ENCODE results near the gene ZFYVE27.

DNA sequence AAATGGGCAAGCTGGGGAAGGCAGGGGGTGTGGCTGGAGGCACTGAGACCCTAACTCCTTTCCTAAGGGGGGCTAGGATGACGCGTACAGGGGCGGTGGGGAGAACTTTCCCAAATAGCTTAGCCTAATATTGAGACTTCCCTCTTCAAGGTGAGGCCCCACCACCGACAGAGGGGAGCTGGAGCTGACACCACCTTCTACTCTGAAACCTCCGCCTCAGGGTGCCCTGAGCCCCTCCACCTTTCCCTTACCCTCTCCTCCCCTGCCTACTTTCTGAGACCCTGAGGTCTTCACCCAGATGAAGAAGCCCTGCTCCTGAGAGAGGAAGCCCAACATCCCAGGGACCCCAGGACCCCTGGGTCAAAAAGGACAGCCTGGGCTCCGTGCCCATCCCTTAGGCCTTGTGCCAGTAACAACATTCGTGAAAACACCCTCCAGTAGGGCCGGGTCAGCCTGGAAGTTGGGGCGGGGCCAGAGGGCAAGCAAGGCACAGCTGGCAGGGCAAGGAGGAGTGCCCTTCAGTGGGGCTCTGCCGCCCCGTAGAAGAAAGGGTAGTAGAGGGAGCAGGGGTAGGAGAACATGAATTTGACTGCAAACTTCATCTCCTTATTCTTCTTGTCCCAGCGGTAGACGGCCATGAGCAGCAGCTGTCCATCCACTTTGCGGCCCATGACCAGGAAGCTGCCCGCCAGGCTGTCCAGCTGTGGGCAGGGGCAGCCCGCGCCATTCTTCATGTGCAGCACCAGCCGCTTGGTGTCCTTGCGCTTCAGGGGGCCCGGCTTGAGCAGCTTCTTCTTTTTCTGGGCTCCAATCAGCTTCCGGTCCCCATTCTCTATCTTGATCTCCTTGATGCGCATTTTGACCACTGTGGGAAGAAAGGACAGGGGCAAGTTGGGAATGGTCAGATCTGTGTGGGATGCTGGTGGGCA lies 30.3 kb downstream of the ZFYVE27 start:
- TF ChIP-seq, protein P1, sequence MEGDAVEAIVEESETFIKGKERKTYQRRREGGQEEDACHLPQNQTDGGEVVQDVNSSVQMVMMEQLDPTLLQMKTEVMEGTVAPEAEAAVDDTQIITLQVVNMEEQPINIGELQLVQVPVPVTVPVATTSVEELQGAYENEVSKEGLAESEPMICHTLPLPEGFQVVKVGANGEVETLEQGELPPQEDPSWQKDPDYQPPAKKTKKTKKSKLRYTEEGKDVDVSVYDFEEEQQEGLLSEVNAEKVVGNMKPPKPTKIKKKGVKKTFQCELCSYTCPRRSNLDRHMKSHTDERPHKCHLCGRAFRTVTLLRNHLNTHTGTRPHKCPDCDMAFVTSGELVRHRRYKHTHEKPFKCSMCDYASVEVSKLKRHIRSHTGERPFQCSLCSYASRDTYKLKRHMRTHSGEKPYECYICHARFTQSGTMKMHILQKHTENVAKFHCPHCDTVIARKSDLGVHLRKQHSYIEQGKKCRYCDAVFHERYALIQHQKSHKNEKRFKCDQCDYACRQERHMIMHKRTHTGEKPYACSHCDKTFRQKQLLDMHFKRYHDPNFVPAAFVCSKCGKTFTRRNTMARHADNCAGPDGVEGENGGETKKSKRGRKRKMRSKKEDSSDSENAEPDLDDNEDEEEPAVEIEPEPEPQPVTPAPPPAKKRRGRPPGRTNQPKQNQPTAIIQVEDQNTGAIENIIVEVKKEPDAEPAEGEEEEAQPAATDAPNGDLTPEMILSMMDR (IDR thresholded peaks at IDR 0.05): no peak
- no peak for TF ChIP-seq POLR2A (IDR thresholded peaks at IDR 0.05)

All from adrenal gland (tissue), 5 donors.